Measurements from ENCODE around the gene EYA3.

- TF ChIP-seq CTCF (IDR thresholded peaks at IDR 0.05; ENCODE audit: low read depth, low read length) (no peak), MYC (IDR thresholded peaks at IDR 0.05; ENCODE audit: low read depth, low read length) (no peak), POLR2A (IDR thresholded peaks at IDR 0.05; ENCODE audit: extremely low read depth, insufficient read length) (no peak)
- TF ChIP-seq, protein P1, sequence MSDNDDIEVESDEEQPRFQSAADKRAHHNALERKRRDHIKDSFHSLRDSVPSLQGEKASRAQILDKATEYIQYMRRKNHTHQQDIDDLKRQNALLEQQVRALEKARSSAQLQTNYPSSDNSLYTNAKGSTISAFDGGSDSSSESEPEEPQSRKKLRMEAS (IDR thresholded peaks at IDR 0.05; ENCODE audit: low read depth, low read length), result no peak
Measured at GRCh38 chr1:28102189-28102588, 13.8 kb upstream of the EYA3 start.
